H1 (cell line): ENCODE measurements around the gene RNF157. TPM values are rescaled to one million over a fixed set of nuclear protein-coding genes. Genes with fewer than 3 reads are reported as not detected.

Experiments used
- polyA plus RNA-seq, 7 experiments: library from polyadenylated mRNA; depleted of rRNA in 3 of 7; stranded (reverse) in 5 of 7; unstranded in 2 of 7; fragments of >200 nt in 5 of 7; fragments of 200-250 nt in 2 of 7; gene quantifications; 1 replicate in 5 of 7; 2 replicates in 1 of 7; 4 replicates in 1 of 7; pipeline versions ENCODE4 v1.2.1 to v1.2.3, GENCODE V29; 2011 to 2013; ENCODE audit warnings: missing spikeins in 2 of 7, mixed read lengths in 2 of 7
- total RNA-seq: library from RNA; stranded (reverse); fragmentation: NEBNext Ultra II Directional; extraction: Animal tissue kit (Norgen Biotek cat#: 25700); gene quantifications from 2 replicates; pipeline ENCODE4 v1.2.1, GENCODE V29; 2021
- TF ChIP-seq, protein P1 (sequence below): IDR thresholded peaks from 2 replicates; pipeline ENCODE4 v1.6.1; 2012; ENCODE audit warnings: inconsistent platforms

The RNF157 gene
- total and polyA plus RNA-seq, 2 of the 8 experiments (the other 6 are each of a cell fraction or from before 2014, with no cell fraction given) = 13.4 to 16.7 TPM

DNA sequence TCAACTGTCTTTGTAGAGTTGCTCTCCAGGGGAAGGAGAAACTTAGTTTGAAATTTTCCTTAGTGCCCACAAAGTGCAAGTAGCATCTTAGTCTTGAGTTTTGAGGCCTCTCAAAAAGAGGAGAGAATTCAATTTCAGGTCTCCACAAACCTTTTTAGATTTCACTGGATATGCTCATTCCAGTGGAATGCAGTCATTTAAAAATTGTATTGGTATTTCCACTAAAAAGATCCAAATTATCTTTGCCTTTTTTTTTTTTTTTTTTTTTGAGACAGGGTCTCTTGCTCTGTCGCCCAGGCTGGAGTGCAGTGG, 92.3 kb downstream of the RNF157 start (continued):
- TF ChIP-seq, protein P1, sequence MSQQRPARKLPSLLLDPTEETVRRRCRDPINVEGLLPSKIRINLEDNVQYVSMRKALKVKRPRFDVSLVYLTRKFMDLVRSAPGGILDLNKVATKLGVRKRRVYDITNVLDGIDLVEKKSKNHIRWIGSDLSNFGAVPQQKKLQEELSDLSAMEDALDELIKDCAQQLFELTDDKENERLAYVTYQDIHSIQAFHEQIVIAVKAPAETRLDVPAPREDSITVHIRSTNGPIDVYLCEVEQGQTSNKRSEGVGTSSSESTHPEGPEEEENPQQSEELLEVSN = no peak
